HepG2 (cell line): ENCODE results near the gene NEDD1. TPM values are rescaled to one million over a fixed set of nuclear protein-coding genes. Genes with fewer than 3 reads are reported as not detected.

Experiments
- ATAC-seq: fragments of 200-7000 bp; cut with Tn5 transposase; 3 replicates; pipeline ENCODE4 v1.9.1; 2020; ENCODE audit warnings: mild to moderate bottlenecking, moderate library complexity
- BruUV-seq: library from RNA; stranded (reverse); fragments of 400-500 nt; replicated peaks from 2 replicates; lab custom pipeline; 2021; lab: Mats Ljungman, UMichigan
- CTCF ChIA-PET: fragments of 300-600 bp; formaldehyde crosslinking; extraction: SDS; loops from one replicate; lab custom pipeline; 2021; ENCODE audit warnings: low total read pairs, inconsistent platforms, low intra/inter-chr PET ratio; lab: Yijun Ruan, JAX
- POLR2A ChIA-PET: fragments of 350-600 bp; sonication (Branson Sonifier 250); formaldehyde crosslinking; loops from one replicate; lab custom pipeline; 2020; ENCODE audit warnings: antibody characterized with exemption, inconsistent platforms; lab: Yijun Ruan, JAX
- DNase-seq: peaks from one replicate; pipeline ENCODE4 v3.0.0-alpha.2; 2015; ENCODE audit warnings: low spot score
- FAIRE-seq: peaks from 3 replicates; lab custom pipeline; 2011; peaks lifted over from hg19 to GRCh38; lab: Jason Lieb, UNC
- H2AFZ ChIP-seq: one replicate; pipeline ENCODE4 v1.6.1; 2011; ENCODE audit warnings: low read length, inconsistent platforms
- H3K27ac ChIP-seq: fragments of 300-600 bp; 3 replicates; pipeline ENCODE4 v1.8.0; 2011; ENCODE audit warnings: mixed run types, mild to moderate bottlenecking, mixed read lengths, low read length, inconsistent platforms; ENCODE audit not compliant: insufficient read depth; ENCODE audit errors: extremely low read length
- H3K27me3 ChIP-seq, 2 experiments: fragments of 200-600 bp in 1 of 2; 2 replicates in 1 of 2; 3 replicates in 1 of 2; pipeline versions ENCODE4 v1.6.0 to v1.8.0; 2011; ENCODE audit warnings: low read length in 2 of 2, mild to moderate bottlenecking in 2 of 2, moderate library complexity in 2 of 2, inconsistent platforms in 1 of 2; ENCODE audit not compliant: insufficient read depth in 2 of 2, control insufficient read depth in 1 of 2
- H3K36me3 ChIP-seq, 2 experiments: fragments of 200-600 bp in 1 of 2; replicated peaks in 1 of 2; 2 replicates in 1 of 2; 3 replicates in 1 of 2; pipeline versions ENCODE4 v1.5.1 to v1.8.0; 2011; ENCODE audit warnings: low read length in 2 of 2, inconsistent platforms in 1 of 2; ENCODE audit not compliant: insufficient read depth in 2 of 2, control insufficient read depth in 1 of 2
- H3K4me1 ChIP-seq: 2 replicates; pipeline ENCODE4 v1.5.1; 2012; ENCODE audit warnings: low read length, inconsistent platforms; ENCODE audit not compliant: insufficient read depth
- H3K4me2 ChIP-seq: 2 replicates; pipeline ENCODE4 v1.6.0; 2011; ENCODE audit warnings: low read depth, low read length, inconsistent platforms
- H3K4me3 ChIP-seq, 3 experiments: fragments of 200-600 bp in 1 of 3; sonication (generic), shearing (Covaris generic) in 1 of 3; replicated peaks in 1 of 3; 2 replicates each; pipeline ENCODE4 v1.5.1; 2011 to 2016; ENCODE audit warnings: low read length in 3 of 3, inconsistent platforms in 2 of 3, low read depth in 2 of 3, mild to moderate bottlenecking in 2 of 3, control low read depth in 1 of 3, mixed read lengths in 1 of 3; ENCODE audit not compliant: insufficient read depth in 1 of 3
- H3K79me2 ChIP-seq: one replicate; pipeline ENCODE4 v1.6.1; 2011; ENCODE audit warnings: low read length, inconsistent platforms; ENCODE audit not compliant: insufficient read depth
- H3K9ac ChIP-seq: 2 replicates; pipeline ENCODE4 v1.6.0; 2011; ENCODE audit warnings: mild to moderate bottlenecking, low read depth, low read length, inconsistent platforms; ENCODE audit not compliant: insufficient read depth
- H3K9me3 ChIP-seq: 2 replicates; pipeline ENCODE4 v1.5.1; 2012; ENCODE audit warnings: mild to moderate bottlenecking, low read length
- H4K20me1 ChIP-seq: 2 replicates; pipeline ENCODE4 v1.6.0; 2011; ENCODE audit warnings: inconsistent platforms, mild to moderate bottlenecking, low read length, moderate library complexity; ENCODE audit not compliant: insufficient read depth
- ATF3 ChIP-seq: sonication (generic); formaldehyde crosslinking; IDR thresholded peaks from 2 replicates; pipeline ENCODE4 v1.4.0; 2020; ENCODE audit warnings: missing genetic modification reagents
- CEBPZ ChIP-seq: IDR thresholded peaks from 2 replicates; pipeline ENCODE4 v1.6.1; 2012; ENCODE audit warnings: low read length, improper control_type of control experiment
- DNMT3B ChIP-seq: conservative IDR thresholded peaks from 2 replicates; pipeline ENCODE4 v1.6.1; 2016; ENCODE audit warnings: missing biosample characterization, control low read depth
- DZIP1 ChIP-seq: sonication (generic); formaldehyde crosslinking; IDR thresholded peaks from 2 replicates; pipeline ENCODE4 v1.5.0; 2020; ENCODE audit warnings: mild to moderate bottlenecking, missing genetic modification reagents
- HOMEZ ChIP-seq: IDR thresholded peaks from 2 replicates; pipeline ENCODE4 v1.6.1; 2016; ENCODE audit warnings: low read depth
- IRF1 ChIP-seq: sonication (generic); formaldehyde crosslinking; IDR thresholded peaks from 2 replicates; pipeline ENCODE4 v1.4.0; 2020; ENCODE audit warnings: low read depth, mild to moderate bottlenecking, missing genetic modification reagents
- KDM6A ChIP-seq: IDR thresholded peaks from 2 replicates; pipeline ENCODE4 v1.6.1; 2016; ENCODE audit warnings: low read depth
- MBNL3 ChIP-seq: fragments of 250-450 bp; sonication (Bioruptor Pico); conservative IDR thresholded peaks from 2 replicates; pipeline ENCODE4 v1.8.0; 2022; ENCODE audit warnings: mild to moderate bottlenecking, inconsistent platforms
- MXD3 ChIP-seq: IDR thresholded peaks from 2 replicates; pipeline ENCODE4 v1.6.1; 2016; ENCODE audit warnings: mild to moderate bottlenecking, missing biosample characterization, missing genetic modification reagents
- POGZ ChIP-seq: sonication (generic); formaldehyde crosslinking; IDR thresholded peaks from 2 replicates; pipeline ENCODE4 v1.4.0; 2020; ENCODE audit warnings: mild to moderate bottlenecking, missing genetic modification reagents
- ZNF12 ChIP-seq: sonication (generic); formaldehyde crosslinking; IDR thresholded peaks from 2 replicates; pipeline ENCODE4 v1.5.0; 2020; ENCODE audit warnings: missing genetic modification reagents
- ZNF232 ChIP-seq: sonication (generic); formaldehyde crosslinking; IDR thresholded peaks from 2 replicates; pipeline ENCODE4 v1.4.0; 2020; ENCODE audit warnings: missing genetic modification reagents, borderline replicate concordance
- WGBS: methylation state at CpG from one replicate; pipeline ENCODE4 v1.1.6; 2017; ENCODE audit warnings: low lambda C conversion rate; 5-methylcytosine and 5-hydroxymethylcytosine counted together
- in situ Hi-C: cut with HindIII; loops from 2 replicates; pipeline ENCODE4 v1.10.0; 2017; ENCODE audit warnings: low pct_unique_long_range_greater_than_20kb; ENCODE audit not compliant: extremely low pct_ligation_motif_present
- intact Hi-C: fragments of 100-400 bp; cut with micrococcal nuclease; formaldehyde crosslinking; loops from one replicate; pipeline ENCODE4 v1.10.0; 2022; ENCODE audit not compliant: unreplicated experiment
- polyA plus RNA-seq, 8 experiments: library from polyadenylated mRNA; depleted of rRNA in 3 of 8; stranded (reverse) in 7 of 8; unstranded in 1 of 8; fragments of >200 nt; fragmentation: Illumina TruSeq in 4 of 8; extraction: Trizol in 4 of 8; gene quantifications; 2 replicates each; pipeline versions ENCODE4 v1.2.1 to v1.2.3, GENCODE V29; 2011 to 2016; ENCODE audit warnings: low read depth in 4 of 8, missing spikeins in 1 of 8, mixed read lengths in 1 of 8; ENCODE audit not compliant: insufficient read depth in 1 of 8
- total RNA-seq, 5 experiments: library from RNA; depleted of rRNA; stranded (reverse); fragments of >200 nt; fragmentation: Illumina TruSeq; extraction: Trizol; gene quantifications; 2 replicates each; pipeline ENCODE4 v1.2.3, GENCODE V29; 2016; ENCODE audit warnings: low read depth in 1 of 5

Gene NEDD1
- total and polyA plus RNA-seq, 2 of the 13 experiments (the other 11 are each of a cell fraction or from before 2014, with no cell fraction given): 11.2 to 21.5 TPM

- Histone ChIP-seq H3K79me2 (no peaks in the 10 kb centered on the region), H4K20me1 (no peaks in the 10 kb centered on the region), H3K4me2 (no peak overlapping the region), H3K27ac (no peak overlapping the region), H3K9ac (no peak overlapping the region), H3K27me3 (no peaks in the 10 kb centered on the region), H3K4me1 (no peaks in the 10 kb centered on the region), H2AFZ (no peak overlapping the region), H3K36me3 (no peaks in the 10 kb centered on the region), H3K4me3 (no peak overlapping the region), H3K9me3 (no peaks in the 10 kb centered on the region)
- FAIRE-seq (no peak), DNase-seq (no peak), ATAC-seq (no peak)
- 5% methylated on average over 2 of the region's 2 CpGs for WGBS
- CTCF ChIA-PET: no interaction called here
- POLR2A ChIA-PET: no interaction called here
- in situ Hi-C loops (no loop called here), intact Hi-C loops (no loop called here)
- TF ChIP-seq ATF3 (CRISPR knock-in tag): no peak
- TF ChIP-seq DZIP1 (CRISPR knock-in tag): no peak
- TF ChIP-seq CEBPZ: no peak
- TF ChIP-seq IRF1 (CRISPR knock-in tag): no peak
- TF ChIP-seq KDM6A (CRISPR knock-in tag): no peak
- TF ChIP-seq MXD3: no peak
- TF ChIP-seq POGZ (CRISPR knock-in tag): no peak
- no peak for TF ChIP-seq DNMT3B (CRISPR knock-in tag)
- TF ChIP-seq ZNF12 (CRISPR knock-in tag): no peak
- no peak for TF ChIP-seq MBNL3
- no peak for TF ChIP-seq ZNF232 (CRISPR knock-in tag)
- TF ChIP-seq HOMEZ (CRISPR knock-in tag): no peak
- no TSS peak for BruUV-seq
These were observed 32.8 kb upstream of the NEDD1 start for GRCh38 chr12:96874211-96874610.
